ENCODE results near the gene GSPT2.

The GSPT2 gene

GRCh38 chrX:51776851-51777250 lies 33.6 kb downstream of the GSPT2 start:
- no peaks in the 10 kb centered on the region for H3K9me3 ChIP-seq
- no peak for TF ChIP-seq CTCF (IDR thresholded peaks at IDR 0.05; ENCODE audit: low read depth, low read length)
- H3K4me1 ChIP-seq = no peaks in the 10 kb centered on the region
- no peak for DNase-seq
- no peaks in the 10 kb centered on the region for H3K36me3 ChIP-seq
- no peak overlapping the region for H3K4me3 ChIP-seq (ENCODE audit: low read depth, low read length)
- H3K27me3 ChIP-seq = no peaks in the 10 kb centered on the region; the same call in 1 of the 2 replicates

GRCh38 chrX:51779306-51779705 lies 36.1 kb downstream of the GSPT2 start:
- Histone ChIP-seq H3K36me3 (no peaks in the 10 kb centered on the region), H3K9me3 (no peaks in the 10 kb centered on the region), H3K4me3 (ENCODE audit: low read depth, low read length) (no peak overlapping the region), H3K4me1 (no peaks in the 10 kb centered on the region), H3K27me3 (no peaks in the 10 kb centered on the region; the same call in 1 of the 2 replicates)
- no peak for TF ChIP-seq CTCF (IDR thresholded peaks at IDR 0.05; ENCODE audit: low read depth, low read length)
- DNase-seq = no peak

GRCh38 chrX:51795136-51795535 lies 51.9 kb downstream of the GSPT2 start:
- Histone ChIP-seq H3K4me1 (no peaks in the 10 kb centered on the region), H3K9me3 (no peaks in the 10 kb centered on the region), H3K27me3 (no peaks in the 10 kb centered on the region), H3K36me3 (no peaks in the 10 kb centered on the region), H3K4me3 (ENCODE audit: low read depth, low read length) (no peak overlapping the region)
- no peak for TF ChIP-seq CTCF (IDR thresholded peaks at IDR 0.05; ENCODE audit: low read depth, low read length)
- no peak for DNase-seq

Data from BE2C (cell line).